IPS DF 19.7 (cell line): Measurements from ENCODE around the gene RBM28.
A peak's percentile ranks its signal among the peaks of the same experiment; 100 is the strongest.

Experiments
- DNase-seq: peaks from one replicate; pipeline ENCODE4 v3.0.0-alpha.2; 2013; ENCODE audit warnings: low read depth, low spot score

The RBM28 gene

GRCh38 chr7:128343554-128344430 lies at the start of gene RBM28:
RBM28 (minus strand) TSS chr7:128343908; CDS start chr7:128343793, 115 bp downstream.
- peak; percentile 56 for DNase-seq

- DNase-seq: no peak
Measured at GRCh38 chr7:128392446-128393327, 49.0 kb upstream of the RBM28 start.

- no peak for DNase-seq
Measured at GRCh38 chr7:128391805-128392204, 48.1 kb upstream of the RBM28 start.

GRCh38 chr7:128390871-128391565 lies 47.3 kb upstream of the RBM28 start:
- DNase-seq: no peak

- DNase-seq: no peak
Measured at GRCh38 chr7:128389618-128390329, 46.1 kb upstream of the RBM28 start.

- DNase-seq: no peak
Measured at GRCh38 chr7:128389085-128389617, 45.4 kb upstream of the RBM28 start.

GRCh38 chr7:128388145-128388485 lies 44.4 kb upstream of the RBM28 start:
- no peak for DNase-seq

GRCh38 chr7:128387216-128388144 lies 43.8 kb upstream of the RBM28 start:
- DNase-seq: no peak

DNA sequence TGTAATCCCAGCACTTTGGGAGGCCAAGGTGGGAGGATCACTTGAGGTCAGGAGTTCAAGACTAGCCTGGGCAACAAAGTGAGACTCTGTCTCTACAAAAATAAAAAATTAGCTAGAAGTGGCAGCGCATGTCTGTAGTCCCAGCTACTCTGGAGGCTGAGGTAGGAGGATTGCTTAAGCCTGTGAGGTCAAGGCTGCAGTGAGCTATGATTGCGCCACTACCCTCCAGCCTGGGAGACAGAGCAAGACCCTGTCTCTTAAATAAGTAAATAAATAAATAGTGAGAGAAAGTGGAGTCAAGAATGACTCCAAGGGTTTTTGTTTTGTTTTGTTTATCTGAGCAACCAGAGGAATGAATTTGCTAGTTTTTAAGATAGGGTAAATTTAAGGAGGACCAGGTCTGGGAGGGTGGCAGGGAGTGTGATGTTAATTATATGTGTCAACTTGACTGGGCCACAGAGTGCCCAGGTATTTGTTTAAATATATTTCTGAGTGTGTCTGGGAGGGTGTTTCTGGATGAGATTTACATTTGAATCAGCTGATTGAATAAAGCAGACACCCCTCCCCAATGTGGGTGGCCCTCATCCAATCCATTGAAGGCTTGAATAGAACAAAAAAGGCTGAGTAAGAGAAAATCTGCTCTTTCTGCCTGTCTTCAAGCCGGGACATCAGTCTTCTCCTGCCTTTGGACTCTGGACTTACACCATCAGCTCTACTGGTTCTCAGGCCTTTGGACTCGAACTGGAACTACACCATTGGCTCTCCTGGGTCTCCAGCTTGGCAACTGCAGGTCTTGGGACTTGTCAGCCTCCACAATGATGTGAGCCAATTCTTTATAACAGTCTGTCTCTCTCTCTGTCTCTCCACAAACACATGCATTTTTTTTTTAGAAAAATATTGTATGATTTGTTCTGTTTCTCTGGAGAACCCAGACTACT lies 42.5 kb upstream of the RBM28 start:
- DNase-seq: no peak

DNA sequence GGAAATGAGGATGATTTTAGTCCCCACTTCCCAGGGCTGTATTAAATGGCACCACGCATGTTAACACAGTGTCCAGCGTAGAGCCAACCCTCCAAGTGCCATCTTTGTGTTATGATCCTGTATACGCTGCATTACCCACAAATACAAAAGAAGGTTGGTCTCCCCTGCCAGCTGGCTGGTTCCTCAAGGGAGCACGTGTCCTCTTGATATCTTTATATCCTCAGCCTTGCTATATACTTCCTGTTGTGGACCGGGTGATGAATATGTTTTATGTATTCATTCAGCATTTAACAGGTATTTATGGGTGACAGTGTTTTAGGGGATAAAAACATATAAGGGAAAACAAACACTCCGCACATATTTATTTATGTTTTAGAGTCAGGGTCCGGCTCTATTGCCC lies 41.0 kb upstream of the RBM28 start:
- DNase-seq: no peak

DNA sequence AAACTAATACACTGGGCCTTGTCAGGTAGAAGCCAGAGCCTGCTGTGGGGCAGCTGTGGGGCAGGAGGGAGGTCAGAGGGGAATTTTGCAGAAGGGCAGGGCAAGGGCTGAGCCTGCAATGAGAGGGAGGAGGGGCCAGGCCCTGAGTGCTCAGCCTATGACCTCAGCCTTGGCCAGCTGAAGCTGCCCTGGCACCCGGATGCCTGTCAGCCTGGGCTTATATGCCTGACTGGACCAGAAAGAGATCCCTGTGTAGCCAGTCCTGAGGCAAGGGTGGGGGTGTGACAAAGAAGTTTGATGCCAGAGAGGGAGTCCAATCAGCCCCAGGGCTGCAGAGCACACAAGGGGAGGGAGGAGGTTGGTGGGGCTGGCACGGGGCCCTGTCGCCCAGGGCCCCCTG lies 40.1 kb upstream of the RBM28 start:
- DNase-seq: no peak

DNA sequence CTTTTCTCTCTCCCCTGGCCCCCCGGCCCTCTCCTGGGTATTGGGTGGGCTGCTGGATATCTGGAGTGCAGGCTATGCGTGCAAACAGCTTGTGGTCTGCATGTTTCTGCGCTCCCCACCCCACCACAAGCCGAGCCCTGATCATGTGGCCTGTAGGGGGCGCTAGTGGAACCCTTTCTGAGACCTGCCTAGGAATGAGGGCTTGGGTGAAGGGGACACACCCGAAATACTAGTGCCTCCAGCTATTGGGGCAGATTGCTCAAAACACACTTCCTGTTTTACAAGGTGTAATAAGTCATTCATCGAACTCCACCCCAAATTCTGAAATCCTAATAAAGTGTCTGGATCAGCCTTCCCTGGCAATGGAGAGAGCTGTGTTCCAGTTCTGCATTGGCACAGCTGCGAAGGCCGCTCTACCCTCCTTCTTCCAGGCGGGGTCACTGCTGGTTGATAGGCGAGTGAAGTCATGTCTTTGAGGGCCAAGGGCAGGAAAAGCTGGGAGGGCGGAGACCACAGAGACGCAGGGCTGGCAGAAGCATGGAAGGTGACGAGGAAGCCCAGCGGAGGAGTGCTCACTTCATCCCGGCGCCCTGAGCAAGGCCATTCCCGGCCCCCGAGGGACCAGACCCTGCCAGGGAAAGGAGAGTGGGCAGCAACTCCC lies 37.6 kb upstream of the RBM28 start:
- DNase-seq: no peak

GRCh38 chr7:128380483-128381106 lies 36.9 kb upstream of the RBM28 start:
- no peak for DNase-seq

- no peak for DNase-seq
Measured at GRCh38 chr7:128379900-128380479, 36.3 kb upstream of the RBM28 start.

GRCh38 chr7:128378637-128379036 lies 34.9 kb upstream of the RBM28 start:
- no peak for DNase-seq

GRCh38 chr7:128376077-128376476 lies 32.4 kb upstream of the RBM28 start:
- DNase-seq: no peak

- no peak for DNase-seq
Measured at GRCh38 chr7:128374041-128374440, 30.3 kb upstream of the RBM28 start.

GRCh38 chr7:128373606-128374005 lies 29.9 kb upstream of the RBM28 start:
- DNase-seq: no peak
